IMR-90 (cell line): ENCODE data around the gene CDH13.

ENCODE experiments used
- CHD1 ChIP-seq: IDR thresholded peaks from 2 replicates; pipeline ENCODE4 v1.6.1; 2012; ENCODE audit warnings: low read depth, low read length, improper control_type of control experiment
- CTCF ChIP-seq: conservative IDR thresholded peaks from 2 replicates; pipeline ENCODE4 v1.5.1; 2012; ENCODE audit warnings: mild to moderate bottlenecking, low read depth, low read length, improper control_type of control experiment
- MAFK ChIP-seq: IDR thresholded peaks from 2 replicates; pipeline ENCODE4 v1.6.1; 2012; ENCODE audit warnings: low read depth, low read length, improper control_type of control experiment
- POLR2A ChIP-seq: IDR thresholded peaks from 2 replicates; pipeline ENCODE4 v1.6.1; 2012; ENCODE audit warnings: mild to moderate bottlenecking, low read depth, low read length
- SMC3 ChIP-seq: fragments of 150-350 bp; IDR thresholded peaks from 2 replicates; pipeline ENCODE4 v1.6.1; 2016; ENCODE audit warnings: low read depth, mild to moderate bottlenecking, antibody characterized with exemption, low read length, moderate library complexity

GRCh38 chr16:83356986-83357385, 730.2 kb downstream of the CDH13 start:
- no peak for TF ChIP-seq CTCF
- no peak for TF ChIP-seq SMC3
- TF ChIP-seq POLR2A: no peak
- TF ChIP-seq MAFK: no peak
- no peak for TF ChIP-seq CHD1
